22Rv1 (cell line): ENCODE measurements around the gene FAM240B.

Experiments
- ZFX ChIP-seq: fragments of 450-650 bp; IDR thresholded peaks from 2 replicates; pipeline ENCODE4 v1.6.1; 2017; ENCODE audit warnings: antibody characterized with exemption, borderline replicate concordance
- TF ChIP-seq, protein P1 (sequence below): fragments of 450-650 bp; IDR thresholded peaks from 2 replicates; pipeline ENCODE4 v1.5.1; 2017; ENCODE audit warnings: mild to moderate bottlenecking

DNA sequence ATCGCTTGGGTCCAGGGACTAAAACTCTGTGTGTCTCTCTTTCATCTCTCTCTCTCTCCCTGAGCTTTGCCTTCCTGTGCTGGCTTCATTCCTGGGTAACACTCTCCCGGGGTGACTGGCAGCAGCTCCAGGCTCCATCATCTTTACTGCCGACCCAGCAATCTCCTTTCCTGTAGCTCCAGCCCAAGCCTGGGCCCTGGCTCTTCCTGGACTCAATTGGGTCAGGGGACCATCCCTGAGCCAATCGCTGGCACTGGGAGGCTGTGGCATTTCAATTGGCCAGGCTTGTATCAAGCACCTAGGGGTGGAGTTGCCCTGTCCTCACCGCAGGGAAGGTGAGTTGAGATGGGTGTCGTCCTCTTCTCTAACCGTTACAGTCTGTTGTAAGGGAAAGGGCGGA, 31.9 kb downstream of the FAM240B start:
- TF ChIP-seq, protein P1, sequence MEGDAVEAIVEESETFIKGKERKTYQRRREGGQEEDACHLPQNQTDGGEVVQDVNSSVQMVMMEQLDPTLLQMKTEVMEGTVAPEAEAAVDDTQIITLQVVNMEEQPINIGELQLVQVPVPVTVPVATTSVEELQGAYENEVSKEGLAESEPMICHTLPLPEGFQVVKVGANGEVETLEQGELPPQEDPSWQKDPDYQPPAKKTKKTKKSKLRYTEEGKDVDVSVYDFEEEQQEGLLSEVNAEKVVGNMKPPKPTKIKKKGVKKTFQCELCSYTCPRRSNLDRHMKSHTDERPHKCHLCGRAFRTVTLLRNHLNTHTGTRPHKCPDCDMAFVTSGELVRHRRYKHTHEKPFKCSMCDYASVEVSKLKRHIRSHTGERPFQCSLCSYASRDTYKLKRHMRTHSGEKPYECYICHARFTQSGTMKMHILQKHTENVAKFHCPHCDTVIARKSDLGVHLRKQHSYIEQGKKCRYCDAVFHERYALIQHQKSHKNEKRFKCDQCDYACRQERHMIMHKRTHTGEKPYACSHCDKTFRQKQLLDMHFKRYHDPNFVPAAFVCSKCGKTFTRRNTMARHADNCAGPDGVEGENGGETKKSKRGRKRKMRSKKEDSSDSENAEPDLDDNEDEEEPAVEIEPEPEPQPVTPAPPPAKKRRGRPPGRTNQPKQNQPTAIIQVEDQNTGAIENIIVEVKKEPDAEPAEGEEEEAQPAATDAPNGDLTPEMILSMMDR, result no peak
- TF ChIP-seq ZFX, result no peak
